ENCODE results near the gene NXPH1. TPM values are rescaled to one million over a fixed set of nuclear protein-coding genes. Genes with fewer than 3 reads are reported as not detected.

NXPH1 gene
- total RNA-seq, 1 experiment from 2014 or later: 1.2 TPM

- peaks cover 7% of the 10 kb centered on the region for H3K27me3 Mint-ChIP-seq (ENCODE audit: insufficient read depth, unreplicated experiment)
- no peaks in the 10 kb centered on the region for H3K4me1 Mint-ChIP-seq (ENCODE audit: low read depth, unreplicated experiment)
- intact Hi-C loops (cut with micrococcal nuclease; ENCODE audit: unreplicated experiment): no loop called here
- POLR2A ChIA-PET: no interaction called here
- TF ChIP-seq, protein P1, sequence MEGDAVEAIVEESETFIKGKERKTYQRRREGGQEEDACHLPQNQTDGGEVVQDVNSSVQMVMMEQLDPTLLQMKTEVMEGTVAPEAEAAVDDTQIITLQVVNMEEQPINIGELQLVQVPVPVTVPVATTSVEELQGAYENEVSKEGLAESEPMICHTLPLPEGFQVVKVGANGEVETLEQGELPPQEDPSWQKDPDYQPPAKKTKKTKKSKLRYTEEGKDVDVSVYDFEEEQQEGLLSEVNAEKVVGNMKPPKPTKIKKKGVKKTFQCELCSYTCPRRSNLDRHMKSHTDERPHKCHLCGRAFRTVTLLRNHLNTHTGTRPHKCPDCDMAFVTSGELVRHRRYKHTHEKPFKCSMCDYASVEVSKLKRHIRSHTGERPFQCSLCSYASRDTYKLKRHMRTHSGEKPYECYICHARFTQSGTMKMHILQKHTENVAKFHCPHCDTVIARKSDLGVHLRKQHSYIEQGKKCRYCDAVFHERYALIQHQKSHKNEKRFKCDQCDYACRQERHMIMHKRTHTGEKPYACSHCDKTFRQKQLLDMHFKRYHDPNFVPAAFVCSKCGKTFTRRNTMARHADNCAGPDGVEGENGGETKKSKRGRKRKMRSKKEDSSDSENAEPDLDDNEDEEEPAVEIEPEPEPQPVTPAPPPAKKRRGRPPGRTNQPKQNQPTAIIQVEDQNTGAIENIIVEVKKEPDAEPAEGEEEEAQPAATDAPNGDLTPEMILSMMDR (IDR thresholded peaks at IDR 0.05; ENCODE audit: insufficient read depth in 1 of 2, low read depth in 1 of 2, low read length in 1 of 2, severe bottlenecking in 1 of 2, unreplicated experiment in 1 of 2): no peak
- no peak for DNase-seq
- no peaks in the 10 kb centered on the region for H3K9me3 Mint-ChIP-seq (ENCODE audit: unreplicated experiment)
- Histone ChIP-seq H3K4me1 (peaks cover 5% of the 10 kb centered on the region; the same call in 1 of the 2 replicates), H3K9me3 (no peaks in the 10 kb centered on the region), H3K27me3 (replicated peaks; ENCODE audit: control insufficient read depth, insufficient read depth, low read length) (no peaks in the 10 kb centered on the region), H3K4me3 (ENCODE audit: low read depth, low read length) (no peak overlapping the region), H3K36me3 (ENCODE audit: control insufficient read depth, insufficient read depth, low read length) (no peaks in the 10 kb centered on the region)
- CTCF ChIA-PET: no interaction called here
- H3K27ac Mint-ChIP-seq (ENCODE audit: unreplicated experiment): no peak overlapping the region
- no peak overlapping the region for H3K4me3 Mint-ChIP-seq (ENCODE audit: unreplicated experiment)
- H3K36me3 Mint-ChIP-seq (ENCODE audit: insufficient read depth, unreplicated experiment): no peaks in the 10 kb centered on the region
- no TSS peak for BruUV-seq (replicated peaks)
Measured at GRCh38 chr7:8739837-8740236, 306.4 kb downstream of the NXPH1 start.

GRCh38 chr7:8742837-8743236, 309.4 kb downstream of the NXPH1 start:
- BruUV-seq (replicated peaks): no TSS peak
- peaks cover 3% of the 10 kb centered on the region for H3K27me3 Mint-ChIP-seq (ENCODE audit: insufficient read depth, unreplicated experiment)
- H3K9me3 ChIP-seq: no peaks in the 10 kb centered on the region
- no peak overlapping the region for H3K4me3 ChIP-seq (ENCODE audit: low read depth, low read length)
- H3K27ac Mint-ChIP-seq (ENCODE audit: unreplicated experiment): no peak overlapping the region
- H3K4me1 ChIP-seq: peaks cover 5% of the 10 kb centered on the region; the same call in 1 of the 2 replicates
- TF ChIP-seq, protein P1 (IDR thresholded peaks at IDR 0.05; ENCODE audit: insufficient read depth in 1 of 2, low read depth in 1 of 2, low read length in 1 of 2, severe bottlenecking in 1 of 2, unreplicated experiment in 1 of 2): no peak
- ChIA-PET CTCF (no interaction called here), POLR2A (no interaction called here)
- no peak overlapping the region for H3K4me3 Mint-ChIP-seq (ENCODE audit: unreplicated experiment)
- no peaks in the 10 kb centered on the region for H3K4me1 Mint-ChIP-seq (ENCODE audit: low read depth, unreplicated experiment)
- peak in 1 of 2 experiments; percentile 12 for DNase-seq
- H3K27me3 ChIP-seq (replicated peaks; ENCODE audit: control insufficient read depth, insufficient read depth, low read length): no peaks in the 10 kb centered on the region
- intact Hi-C loops (cut with micrococcal nuclease; ENCODE audit: unreplicated experiment): no loop called here
- no peaks in the 10 kb centered on the region for H3K9me3 Mint-ChIP-seq (ENCODE audit: unreplicated experiment)
- no peaks in the 10 kb centered on the region for H3K36me3 ChIP-seq (ENCODE audit: control insufficient read depth, insufficient read depth, low read length)
- H3K36me3 Mint-ChIP-seq (ENCODE audit: insufficient read depth, unreplicated experiment): no peaks in the 10 kb centered on the region

DNA sequence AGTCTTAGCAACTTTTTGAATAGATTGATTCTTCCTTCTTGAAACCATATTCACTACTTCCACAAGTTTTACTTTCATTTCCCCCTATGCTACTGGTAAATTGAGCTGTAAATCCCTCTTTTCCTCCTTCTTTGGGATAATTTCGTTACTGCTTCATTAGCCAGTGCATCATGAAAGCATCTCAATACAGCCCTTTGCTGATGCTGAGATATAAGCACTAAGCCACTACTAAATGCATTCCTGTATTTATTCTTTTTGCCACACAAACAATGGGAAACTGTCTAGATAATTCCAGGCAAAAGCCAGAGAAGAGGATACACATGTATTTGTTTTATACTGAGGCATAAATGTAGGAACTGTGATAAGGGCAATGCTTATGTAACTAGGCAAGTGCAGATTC, 313.9 kb downstream of the NXPH1 start:
- H3K4me1 Mint-ChIP-seq (ENCODE audit: low read depth, unreplicated experiment): no peaks in the 10 kb centered on the region
- no peaks in the 10 kb centered on the region for H3K27me3 ChIP-seq (replicated peaks; ENCODE audit: control insufficient read depth, insufficient read depth, low read length)
- ChIA-PET POLR2A (no interaction called here), CTCF (no interaction called here)
- H3K27me3 Mint-ChIP-seq (ENCODE audit: insufficient read depth, unreplicated experiment): peaks cover 5% of the 10 kb centered on the region
- no peak overlapping the region for H3K4me3 ChIP-seq (ENCODE audit: low read depth, low read length)
- TF ChIP-seq, protein P1 (IDR thresholded peaks at IDR 0.05; ENCODE audit: insufficient read depth in 1 of 2, low read depth in 1 of 2, low read length in 1 of 2, severe bottlenecking in 1 of 2, unreplicated experiment in 1 of 2): no peak
- DNase-seq: no peak
- no peaks in the 10 kb centered on the region for H3K36me3 Mint-ChIP-seq (ENCODE audit: insufficient read depth, unreplicated experiment)
- no peaks in the 10 kb centered on the region for H3K9me3 ChIP-seq
- H3K9me3 Mint-ChIP-seq (ENCODE audit: unreplicated experiment): no peaks in the 10 kb centered on the region
- no peaks in the 10 kb centered on the region for H3K36me3 ChIP-seq (ENCODE audit: control insufficient read depth, insufficient read depth, low read length)
- no TSS peak for BruUV-seq (replicated peaks)
- H3K27ac Mint-ChIP-seq (ENCODE audit: unreplicated experiment): no peak overlapping the region
- intact Hi-C loops (cut with micrococcal nuclease; ENCODE audit: unreplicated experiment): no loop called here
- no peak overlapping the region for H3K4me3 Mint-ChIP-seq (ENCODE audit: unreplicated experiment)
- H3K4me1 ChIP-seq: peaks cover 5% of the 10 kb centered on the region; the same call in 1 of the 2 replicates

Measured in Caco-2 (cell line).